HepG2 (cell line): ENCODE measurements around the gene AUP1. TPM values are rescaled to one million over a fixed set of nuclear protein-coding genes. Genes with fewer than 3 reads are reported as not detected.

ENCODE experiments used
- EEA1 ChIP-seq: sonication (generic); formaldehyde crosslinking; IDR thresholded peaks from 2 replicates; pipeline ENCODE4 v1.5.1; 2020; ENCODE audit warnings: mild to moderate bottlenecking, missing genetic modification reagents, borderline replicate concordance
- FOSL2 ChIP-seq: sonication (generic); formaldehyde crosslinking; IDR thresholded peaks from 2 replicates; pipeline ENCODE4 v1.4.0; 2020; ENCODE audit warnings: missing genetic modification reagents
- HIVEP1 ChIP-seq: sonication (generic); formaldehyde crosslinking; IDR thresholded peaks from 2 replicates; pipeline ENCODE4 v1.4.0; 2020; ENCODE audit warnings: mild to moderate bottlenecking, missing genetic modification reagents
- MYC ChIP-seq: sonication (generic); formaldehyde crosslinking; IDR thresholded peaks from 2 replicates; pipeline ENCODE4 v1.9.0; 2021; ENCODE audit warnings: missing genetic modification reagents, borderline replicate concordance
- PRMT3 ChIP-seq: sonication (generic); formaldehyde crosslinking; IDR thresholded peaks from 2 replicates; pipeline ENCODE4 v1.8.1; 2022; ENCODE audit warnings: low read depth, mild to moderate bottlenecking, moderate library complexity, missing genetic modification reagents, borderline replicate concordance
- RARG ChIP-seq: sonication (generic); formaldehyde crosslinking; IDR thresholded peaks from 2 replicates; pipeline ENCODE4 v1.4.0; 2020; ENCODE audit warnings: low read depth, mild to moderate bottlenecking, missing genetic modification reagents
- SATB2 ChIP-seq: sonication (generic); formaldehyde crosslinking; IDR thresholded peaks from 2 replicates; pipeline ENCODE4 v1.5.0; 2020; ENCODE audit warnings: missing genetic modification reagents
- TEAD3 ChIP-seq: optimal IDR thresholded peaks from 2 replicates; pipeline ENCODE3; 2016; ENCODE audit warnings: borderline replicate concordance
- ZC3H13 ChIP-seq: sonication (generic); formaldehyde crosslinking; IDR thresholded peaks from 2 replicates; pipeline ENCODE4 v1.8.1; 2023; ENCODE audit warnings: mild to moderate bottlenecking, missing genetic modification reagents, moderate library complexity
- ZNF230 ChIP-seq: sonication (generic); formaldehyde crosslinking; IDR thresholded peaks from 2 replicates; pipeline ENCODE4 v1.4.0; 2020; ENCODE audit warnings: mild to moderate bottlenecking, missing genetic modification reagents
- ZNF253 ChIP-seq: sonication (generic); formaldehyde crosslinking; IDR thresholded peaks from 2 replicates; pipeline ENCODE4 v1.8.0; 2022; ENCODE audit warnings: mild to moderate bottlenecking, missing genetic modification reagents, borderline replicate concordance
- ZNF274 ChIP-seq: sonication (generic); formaldehyde crosslinking; IDR thresholded peaks from 2 replicates; pipeline ENCODE4 v1.5.1; 2020; ENCODE audit warnings: mild to moderate bottlenecking, missing genetic modification reagents
- ZNF563 ChIP-seq: sonication (generic); formaldehyde crosslinking; IDR thresholded peaks from 2 replicates; pipeline ENCODE4 v1.8.0; 2022; ENCODE audit warnings: mild to moderate bottlenecking, moderate library complexity, missing genetic modification reagents
- ZNF609 ChIP-seq: sonication (generic); formaldehyde crosslinking; IDR thresholded peaks from 2 replicates; pipeline ENCODE4 v1.4.0; 2020; ENCODE audit warnings: mild to moderate bottlenecking, missing genetic modification reagents, borderline replicate concordance
- ZNF720 ChIP-seq: sonication (generic); formaldehyde crosslinking; IDR thresholded peaks from 2 replicates; pipeline ENCODE4 v1.4.0; 2020; ENCODE audit warnings: missing genetic modification reagents
- ZNF879 ChIP-seq: sonication (generic); formaldehyde crosslinking; IDR thresholded peaks from 2 replicates; pipeline ENCODE4 v1.8.1; 2023; ENCODE audit warnings: missing genetic modification reagents
- polyA plus RNA-seq, 8 experiments: library from polyadenylated mRNA; depleted of rRNA in 3 of 8; stranded (reverse) in 7 of 8; unstranded in 1 of 8; fragments of >200 nt; fragmentation: Illumina TruSeq in 4 of 8; extraction: Trizol in 4 of 8; gene quantifications; 2 replicates each; pipeline versions ENCODE4 v1.2.1 to v1.2.3, GENCODE V29; 2011 to 2016; ENCODE audit warnings: low read depth in 4 of 8, missing spikeins in 1 of 8, mixed read lengths in 1 of 8; ENCODE audit not compliant: insufficient read depth in 1 of 8
- total RNA-seq, 5 experiments: library from RNA; depleted of rRNA; stranded (reverse); fragments of >200 nt; fragmentation: Illumina TruSeq; extraction: Trizol; gene quantifications; 2 replicates each; pipeline ENCODE4 v1.2.3, GENCODE V29; 2016; ENCODE audit warnings: low read depth in 1 of 5
- TF ChIP-seq, protein P1 (sequence below): IDR thresholded peaks from 2 replicates; pipeline ENCODE4 v1.6.1; 2016; ENCODE audit warnings: missing compliant biosample characterization, missing genetic modification reagents, borderline replicate concordance
- TF ChIP-seq, protein P2 (sequence below): sonication (generic); formaldehyde crosslinking; conservative IDR thresholded peaks from 2 replicates; pipeline ENCODE4 v1.4.0; 2020; ENCODE audit warnings: missing genetic modification reagents
- TF ChIP-seq, protein P3 (sequence below): sonication (generic); formaldehyde crosslinking; IDR thresholded peaks from 2 replicates; pipeline ENCODE4 v1.5.0; 2020; ENCODE audit warnings: missing genetic modification reagents

The AUP1 gene
- total and polyA plus RNA-seq, 2 of the 13 experiments (the other 11 are each of a cell fraction or from before 2014, with no cell fraction given) = 174 to 267 TPM

- TF ChIP-seq, protein P1, sequence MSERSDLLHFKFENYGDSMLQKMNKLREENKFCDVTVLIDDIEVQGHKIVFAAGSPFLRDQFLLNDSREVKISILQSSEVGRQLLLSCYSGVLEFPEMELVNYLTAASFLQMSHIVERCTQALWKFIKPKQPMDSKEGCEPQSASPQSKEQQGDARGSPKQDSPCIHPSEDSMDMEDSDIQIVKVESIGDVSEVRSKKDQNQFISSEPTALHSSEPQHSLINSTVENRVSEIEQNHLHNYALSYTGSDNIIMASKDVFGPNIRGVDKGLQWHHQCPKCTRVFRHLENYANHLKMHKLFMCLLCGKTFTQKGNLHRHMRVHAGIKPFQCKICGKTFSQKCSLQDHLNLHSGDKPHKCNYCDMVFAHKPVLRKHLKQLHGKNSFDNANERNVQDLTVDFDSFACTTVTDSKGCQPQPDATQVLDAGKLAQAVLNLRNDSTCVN (CRISPR knock-in tag) = peak; percentile 83
- TF ChIP-seq SATB2 (CRISPR knock-in tag) (no peak), FOSL2 (CRISPR knock-in tag) (peak; percentile 44), RARG (CRISPR knock-in tag) (no peak), ZNF879 (CRISPR knock-in tag) (peak; percentile 72; the same call in 1 of the 2 replicates), ZNF230 (CRISPR knock-in tag) (peak; percentile 93; the same call in 1 of the 2 replicates), PRMT3 (no peak), ZNF720 (no peak), ZNF609 (CRISPR knock-in tag) (no peak; the same call in 1 of the 2 replicates), ZNF274 (peak; percentile 83), MYC (peak; percentile 89), ZC3H13 (CRISPR knock-in tag) (peak; percentile 100), TEAD3 (CRISPR knock-in tag) (peak; percentile 66), ZNF253 (CRISPR knock-in tag) (no peak; the same call in 1 of the 2 replicates), EEA1 (CRISPR knock-in tag) (peak; percentile 48; the same call in 1 of the 2 replicates), ZNF563 (peak; percentile 77; the same call in 1 of the 2 replicates), HIVEP1 (CRISPR knock-in tag) (peak; percentile 99)
- TF ChIP-seq, protein P2, sequence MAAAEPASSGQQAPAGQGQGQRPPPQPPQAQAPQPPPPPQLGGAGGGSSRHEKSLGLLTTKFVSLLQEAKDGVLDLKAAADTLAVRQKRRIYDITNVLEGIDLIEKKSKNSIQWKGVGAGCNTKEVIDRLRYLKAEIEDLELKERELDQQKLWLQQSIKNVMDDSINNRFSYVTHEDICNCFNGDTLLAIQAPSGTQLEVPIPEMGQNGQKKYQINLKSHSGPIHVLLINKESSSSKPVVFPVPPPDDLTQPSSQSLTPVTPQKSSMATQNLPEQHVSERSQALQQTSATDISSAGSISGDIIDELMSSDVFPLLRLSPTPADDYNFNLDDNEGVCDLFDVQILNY = 0 out of 2 replicates have a peak, but pooled peaks have one; percentile 21
- TF ChIP-seq, protein P3, sequence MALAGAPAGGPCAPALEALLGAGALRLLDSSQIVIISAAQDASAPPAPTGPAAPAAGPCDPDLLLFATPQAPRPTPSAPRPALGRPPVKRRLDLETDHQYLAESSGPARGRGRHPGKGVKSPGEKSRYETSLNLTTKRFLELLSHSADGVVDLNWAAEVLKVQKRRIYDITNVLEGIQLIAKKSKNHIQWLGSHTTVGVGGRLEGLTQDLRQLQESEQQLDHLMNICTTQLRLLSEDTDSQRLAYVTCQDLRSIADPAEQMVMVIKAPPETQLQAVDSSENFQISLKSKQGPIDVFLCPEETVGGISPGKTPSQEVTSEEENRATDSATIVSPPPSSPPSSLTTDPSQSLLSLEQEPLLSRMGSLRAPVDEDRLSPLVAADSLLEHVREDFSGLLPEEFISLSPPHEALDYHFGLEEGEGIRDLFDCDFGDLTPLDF (CRISPR knock-in tag) = 0 out of 2 replicates have a peak, but pooled peaks have one; percentile 59
These were observed 22.2 kb downstream of the AUP1 start, which contains the start of gene PCGF1 (continued) for GRCh38 chr2:74507145-74507925.
